Psoas muscle (tissue), 8 donors: ENCODE data around the gene CAVIN3. TPM values are rescaled to one million over a fixed set of nuclear protein-coding genes. Genes with fewer than 3 reads are reported as not detected.
"Not testable (repeated sequence)": the region's sequence is repeated elsewhere in the genome, so short reads cannot be mapped to it uniquely, and the experiment has no call there.

Experiments used
- ATAC-seq, 4 donors: fragments of 200-7000 bp; cut with Tn5 transposase; one replicate each; pipeline ENCODE4 v1.9.1; 2020; ENCODE audit warnings: moderate library complexity in 3 of 4, mild to moderate bottlenecking in 2 of 4
- DNase-seq, 2 donors: peaks; one replicate each; pipeline ENCODE4 v3.0.0-alpha.2; 2020
- H3K27ac ChIP-seq: fragments of 200-600 bp; one replicate; pipeline ENCODE4 v1.8.0; 2022
- H3K27me3 ChIP-seq, 3 donors: fragments of 200-600 bp in 1 of 3; one replicate each; pipeline versions ENCODE4 v1.6.1 to v1.8.0; 2013 to 2022; ENCODE audit warnings: low read length in 2 of 3, mild to moderate bottlenecking in 2 of 3, moderate library complexity in 1 of 3; ENCODE audit not compliant: insufficient read depth in 3 of 3
- H3K36me3 ChIP-seq, 2 donors: fragments of 200-600 bp in 1 of 2; one replicate each; pipeline versions ENCODE4 v1.6.1 to v1.8.0; 2013 to 2022; ENCODE audit warnings: low read depth in 1 of 2, mild to moderate bottlenecking in 1 of 2, moderate library complexity in 1 of 2; ENCODE audit not compliant: insufficient read depth in 1 of 2
- H3K4me1 ChIP-seq: fragments of 200-600 bp; one replicate; pipeline ENCODE4 v1.8.0; 2022
- H3K4me3 ChIP-seq: fragments of 200-600 bp; one replicate; pipeline ENCODE4 v1.8.0; 2022; ENCODE audit warnings: mild to moderate bottlenecking
- H3K9me3 ChIP-seq: fragments of 200-600 bp; one replicate; pipeline ENCODE4 v1.8.0; 2022
- CTCF ChIP-seq: fragments of 200-600 bp; IDR thresholded peaks from one replicate; pipeline ENCODE4 v1.8.0; 2022; ENCODE audit warnings: antibody characterized with exemption
- WGBS, 3 donors: extraction: QIAGEN DNeasy Blood & Tissue Kit; methylation state at CpG; one replicate each; pipeline versions ENCODE4 v1.1.6 to v1.1.7; 2013; 5-methylcytosine and 5-hydroxymethylcytosine counted together
- intact Hi-C, 2 donors: fragments of 100-400 bp; cut with DNase I; formaldehyde crosslinking; loops; one replicate each; pipeline versions ENCODE4 v1.11.0 to v1.14.2; 2022
- polyA plus RNA-seq, 3 donors: library from polyadenylated mRNA; stranded (reverse); fragments of 200-250 nt; gene quantifications; one replicate each; pipeline ENCODE4 v1.2.3, GENCODE V29; 2013
- total RNA-seq, 4 donors: library from RNA; stranded (reverse); fragmentation: NEBNext Ultra II Directional in 2 of 4; extraction: Animal tissue kit (Norgen Biotek cat#: 25700) in 2 of 4; gene quantifications; one replicate each; pipeline versions ENCODE4 v1.2.1 to v1.2.4, GENCODE V29; 2021 to 2023
- donor health status: healthy with polysubstance abuse.
- donor health status: DM: no; HTN: no; CAD: no; lungs with moderate emphysema.
- donor health status: Bipolar disorder and iron deficiency.
- donor health status: healthy.
- donor health status: DM: yes; HTN: yes; CAD: no.
- donor health status: DM: no; HTN: no; CAD: no.
- donor health status: DM: no; HTN: no; CAD: no.
- donor health status: DM: yes; HTN: yes; CAD: no.

Gene CAVIN3
- total and polyA plus RNA-seq, 7 donors: 14.2 to 25.5 (median 21.5) TPM

- H3K36me3 ChIP-seq: no peaks in the 10 kb centered on the region
- no peak overlapping the region for H3K4me3 ChIP-seq
- 65 to 85% (median 67%) methylated on average over 4 of the region's 4 CpGs for WGBS, 3 donors
- no peak for TF ChIP-seq CTCF
- intact Hi-C loops: no loop called here
- no peak for ATAC-seq
- H3K9me3 ChIP-seq: no peaks in the 10 kb centered on the region
- H3K4me1 ChIP-seq: no peaks in the 10 kb centered on the region
- H3K27me3 ChIP-seq: peaks cover 0 to 6% (median 0%) of the 10 kb centered on the region in 3 donors
- no peak overlapping the region for H3K27ac ChIP-seq
- no peak for DNase-seq
Observed at GRCh38 chr11:6285019-6285418, 35.3 kb downstream of the CAVIN3 start.

- Histone ChIP-seq H3K27ac (no peak overlapping the region), H3K27me3 (peaks cover 0 to 4% (median 0%) of the 10 kb centered on the region in 3 donors), H3K36me3 (no peaks in the 10 kb centered on the region), H3K4me1 (no peaks in the 10 kb centered on the region), H3K9me3 (no peaks in the 10 kb centered on the region), H3K4me3 (no peak overlapping the region)
- WGBS, 3 donors: 90 to 94% (median 91%) methylated on average over 3 of the region's 3 CpGs
- no peak for TF ChIP-seq CTCF
- intact Hi-C loops: no loop called here
- DNase-seq: no peak
- no peak for ATAC-seq
Observed at GRCh38 chr11:6284250-6284649, 36.1 kb downstream of the CAVIN3 start.

GRCh38 chr11:6283453-6284023 is 36.8 kb downstream of the CAVIN3 start:
- no peak for TF ChIP-seq CTCF
- no peaks in the 10 kb centered on the region for H3K27me3 ChIP-seq
- DNase-seq: no peak
- no peaks in the 10 kb centered on the region for H3K36me3 ChIP-seq
- 69 to 72% (median 70%) methylated on average over 4 of the region's 4 CpGs for WGBS, 3 donors
- no peak for ATAC-seq
- intact Hi-C loops: no loop called here
- no peaks in the 10 kb centered on the region for H3K9me3 ChIP-seq
- no peak overlapping the region for H3K27ac ChIP-seq
- no peaks in the 10 kb centered on the region for H3K4me1 ChIP-seq
- no peak overlapping the region for H3K4me3 ChIP-seq

GRCh38 chr11:6280809-6281208 is 39.5 kb downstream of the CAVIN3 start:
- H3K27me3 ChIP-seq, H3K9me3 ChIP-seq, H3K36me3 ChIP-seq, H3K27ac ChIP-seq, H3K4me1 ChIP-seq, intact Hi-C loops, H3K4me3 ChIP-seq, DNase-seq, ATAC-seq: not testable (repeated sequence)
- WGBS, 3 donors: 66 to 74% (median 72%) methylated on average over 7 of the region's 7 CpGs

- ATAC-seq: peak; percentile 30 to 95 (median 84)
- no peak for DNase-seq
- Histone ChIP-seq H3K4me3 (no peak overlapping the region), H3K36me3 (no peaks in the 10 kb centered on the region), H3K4me1 (peaks cover 18% of the 10 kb centered on the region), H3K9me3 (no peaks in the 10 kb centered on the region), H3K27me3 (no peaks in the 10 kb centered on the region), H3K27ac (peak overlapping the region; percentile 41)
- 25 to 46% (median 25%) methylated on average over 4 of the region's 4 CpGs for WGBS, 3 donors
- no peak for TF ChIP-seq CTCF
- intact Hi-C loops: no loop called here
Observed at GRCh38 chr11:6273188-6273587, 47.1 kb downstream of the CAVIN3 start.
